ENCODE measurements around the gene NNAT. TPM values are rescaled to one million over a fixed set of nuclear protein-coding genes. Genes with fewer than 3 reads are reported as not detected.
"Not testable (repeated sequence)": the region's sequence is repeated elsewhere in the genome, so short reads cannot be mapped to it uniquely, and the experiment has no call there.

Gene NNAT
- total RNA-seq, 6 experiments from 2014 or later, result not detected

- Mint-ChIP-seq H3K36me3 (ENCODE audit: low read depth) (no peaks in the 10 kb centered on the region), H3K27me3 (ENCODE audit: insufficient read depth) (peaks cover 20% of the 10 kb centered on the region), H3K27ac (no peak overlapping the region), H3K4me1 (ENCODE audit: low read depth) (peaks cover 16% of the 10 kb centered on the region), H3K9me3 (no peaks in the 10 kb centered on the region), H3K4me3 (no peak overlapping the region)
- TF ChIP-seq CTCF (IDR thresholded peaks at IDR 0.05), result no peak
- peak; percentile 23 for DNase-seq
These were observed 31.4 kb downstream of the NNAT start for GRCh38 chr20:37552415-37552814.

- peaks cover 27% of the 10 kb centered on the region for H3K27me3 Mint-ChIP-seq (ENCODE audit: insufficient read depth)
- H3K4me1 Mint-ChIP-seq (ENCODE audit: low read depth), result peaks cover 16% of the 10 kb centered on the region
- not testable (repeated sequence) for H3K9me3 Mint-ChIP-seq; DNase-seq; H3K4me3 Mint-ChIP-seq; H3K36me3 Mint-ChIP-seq (ENCODE audit: low read depth); H3K27ac Mint-ChIP-seq
These were observed 33.8 kb downstream of the NNAT start for GRCh38 chr20:37554721-37555298.

- Mint-ChIP-seq H3K9me3 (no peaks in the 10 kb centered on the region), H3K36me3 (ENCODE audit: low read depth) (no peaks in the 10 kb centered on the region), H3K4me1 (ENCODE audit: low read depth) (peaks cover 24% of the 10 kb centered on the region), H3K27ac (no peak overlapping the region), H3K27me3 (ENCODE audit: insufficient read depth) (peaks cover 27% of the 10 kb centered on the region), H3K4me3 (no peak overlapping the region)
- no peak for DNase-seq
- no peak for TF ChIP-seq CTCF (IDR thresholded peaks at IDR 0.05)
These were observed 35.5 kb downstream of the NNAT start for GRCh38 chr20:37556538-37556937.

- Mint-ChIP-seq H3K36me3 (ENCODE audit: low read depth) (no peaks in the 10 kb centered on the region), H3K27me3 (ENCODE audit: insufficient read depth) (peaks cover 28% of the 10 kb centered on the region), H3K27ac (no peak overlapping the region), H3K9me3 (no peaks in the 10 kb centered on the region), H3K4me1 (ENCODE audit: low read depth) (peaks cover 8% of the 10 kb centered on the region), H3K4me3 (no peak overlapping the region)
- no peak for DNase-seq
- no peak for TF ChIP-seq CTCF (IDR thresholded peaks at IDR 0.05)
These were observed 37.3 kb downstream of the NNAT start for GRCh38 chr20:37558306-37558705.

- DNase-seq, result no peak
- H3K9me3 Mint-ChIP-seq, result no peaks in the 10 kb centered on the region
- H3K27me3 Mint-ChIP-seq (ENCODE audit: insufficient read depth), result peaks cover 28% of the 10 kb centered on the region
- no peak overlapping the region for H3K4me3 Mint-ChIP-seq
- H3K4me1 Mint-ChIP-seq (ENCODE audit: low read depth), result peaks cover 8% of the 10 kb centered on the region
- no peaks in the 10 kb centered on the region for H3K36me3 Mint-ChIP-seq (ENCODE audit: low read depth)
- no peak for TF ChIP-seq CTCF (IDR thresholded peaks at IDR 0.05)
- H3K27ac Mint-ChIP-seq, result no peak overlapping the region
These were observed 37.7 kb downstream of the NNAT start for GRCh38 chr20:37558779-37559178.

GRCh38 chr20:37559312-37560027, 38.4 kb downstream of the NNAT start:
- Mint-ChIP-seq H3K4me3 (no peak overlapping the region), H3K36me3 (ENCODE audit: low read depth) (no peaks in the 10 kb centered on the region), H3K9me3 (no peaks in the 10 kb centered on the region), H3K27me3 (ENCODE audit: insufficient read depth) (peaks cover 28% of the 10 kb centered on the region), H3K4me1 (ENCODE audit: low read depth) (peaks cover 8% of the 10 kb centered on the region), H3K27ac (no peak overlapping the region)
- no peak for DNase-seq
- TF ChIP-seq CTCF (IDR thresholded peaks at IDR 0.05), result no peak

All from HFFc6 (cell line).